ENCODE results near the gene AREL1. TPM values are rescaled to one million over a fixed set of nuclear protein-coding genes. Genes with fewer than 3 reads are reported as not detected.

Gene AREL1
- total and polyA plus RNA-seq, 2 donors (not counting 3 experiments of a cell fraction or from before 2014, with no cell fraction given) = 46.4 to 67.2 TPM

- Histone ChIP-seq H3K4me3 (replicated peaks in 1 of 3; ENCODE audit: insufficient read depth in 1 of 3, low read depth in 1 of 3, low read length in 3 of 3) (no peak overlapping the region), H3K9ac (replicated peaks; ENCODE audit: extremely low read depth, insufficient read depth, low read length) (no peak overlapping the region), H3K9me3 (replicated peaks; ENCODE audit: control insufficient read depth, insufficient read depth, low read length) (no peaks in the 10 kb centered on the region), H3K79me2 (ENCODE audit: control insufficient read depth, insufficient read depth, low read length) (no peaks in the 10 kb centered on the region), H3K27ac (ENCODE audit: insufficient read depth, low read depth, low read length) (no peak overlapping the region), H4K20me1 (replicated peaks; ENCODE audit: control insufficient read depth, extremely low read depth, insufficient read depth, low read length) (no peaks in the 10 kb centered on the region), H2AFZ (ENCODE audit: low read depth, low read length) (no peak overlapping the region), H3K4me1 (ENCODE audit: control insufficient read depth, extremely low read depth, insufficient read depth, low read length) (no peaks in the 10 kb centered on the region), H3K36me3 (ENCODE audit: control insufficient read depth in 2 of 2, extremely low read depth in 1 of 2, insufficient read depth in 2 of 2, low read length in 2 of 2) (peaks cover 6 to 18% of the 10 kb centered on the region in 2 experiments), H3K4me2 (ENCODE audit: insufficient read depth, low read length) (no peak overlapping the region), H3K9me1 (replicated peaks; ENCODE audit: control insufficient read depth, extremely low read depth, insufficient read depth, low read length) (no peaks in the 10 kb centered on the region), H3K27me3 (ENCODE audit: control insufficient read depth in 2 of 2, insufficient read depth in 2 of 2, low read length in 2 of 2) (no peaks in the 10 kb centered on the region)
- TF ChIP-seq MAX (IDR thresholded peaks at IDR 0.05; ENCODE audit: insufficient read depth, insufficient read length) (no peak), JUN (IDR thresholded peaks at IDR 0.05; ENCODE audit: borderline replicate concordance, insufficient read depth, insufficient read length, low read depth) (no peak), MYC (IDR thresholded peaks at IDR 0.05; ENCODE audit: low read depth, low read length) (no peak), FOS (IDR thresholded peaks at IDR 0.05; ENCODE audit: borderline replicate concordance, insufficient read depth, low read length) (no peak), CTCF (IDR thresholded peaks at IDR 0.05; ENCODE audit: extremely low read depth in 1 of 2, insufficient read depth in 1 of 2, low read depth in 1 of 2, low read length in 2 of 2) (no peak), POLR2AphosphoS5 (IDR thresholded peaks at IDR 0.05; ENCODE audit: insufficient read depth, low read depth, low read length) (no peak), EZH2 (IDR thresholded peaks at IDR 0.05; ENCODE audit: borderline replicate concordance, low read depth, low read length, severe bottlenecking) (no peak)
- CTCF ChIA-PET = interaction anchor here (1.3 to 1.4 kb wide), 2 partner anchors 122 to 126 kb away, joined by 3 read pairs; no protein-coding TSS in a partner anchor
- no TSS peak for BruUV-seq (replicated peaks)
- dilution Hi-C loops (cut with MboI; ENCODE audit: extremely low pct_ligation_motif_present, low sequenced_read_pairs) (no loop called here), intact Hi-C loops (cut with micrococcal nuclease) (no loop called here)
- DNase-seq (ENCODE audit: low read depth, low spot score) (no peak), FAIRE-seq (no peak)
- POLR2A ChIA-PET = no interaction called here
Measured at GRCh38 chr14:74735125-74735524, 22.2 kb upstream of the AREL1 start.
